Mesothelial cell of epicardium (in vitro differentiated cells): Measurements from ENCODE around the gene CSNK1D. TPM values are rescaled to one million over a fixed set of nuclear protein-coding genes. Genes with fewer than 3 reads are reported as not detected.

Experiments
- DNase-seq, 2 experiments: peaks; one replicate each; pipeline ENCODE4 v3.0.0; 2021; ENCODE audit warnings: low spot score in 2 of 2; ENCODE audit not compliant: unreplicated experiment in 2 of 2
- H3K27ac Mint-ChIP-seq: 2 replicates; pipeline ENCODE4 v1.8.0; 2021; ENCODE audit warnings: mixed read lengths
- H3K27me3 Mint-ChIP-seq: 2 replicates; pipeline ENCODE4 v1.8.0; 2021; ENCODE audit warnings: low read depth, mixed read lengths
- H3K36me3 Mint-ChIP-seq: 2 replicates; pipeline ENCODE4 v1.8.0; 2021; ENCODE audit warnings: mixed read lengths
- H3K4me1 Mint-ChIP-seq: 2 replicates; pipeline ENCODE4 v1.8.0; 2021; ENCODE audit warnings: mixed read lengths
- H3K4me3 Mint-ChIP-seq: 2 replicates; pipeline ENCODE4 v1.8.0; 2021; ENCODE audit warnings: mild to moderate bottlenecking, moderate library complexity, mixed read lengths
- H3K9me3 Mint-ChIP-seq: 2 replicates; pipeline ENCODE4 v1.8.0; 2021; ENCODE audit warnings: mixed read lengths
- total RNA-seq: library from RNA; stranded (reverse); gene quantifications from 3 replicates; pipeline ENCODE4 v1.2.1, GENCODE V29; 2021
- TF ChIP-seq, protein P1 (sequence below): fragments of 200-600 bp; sonication (generic); IDR thresholded peaks from one replicate; pipeline ENCODE4 v1.5.0; 2021; ENCODE audit warnings: antibody characterized with exemption; ENCODE audit not compliant: unreplicated experiment

Gene CSNK1D
- total RNA-seq, 1 donor from 2014 or later, result 204 TPM

DNA sequence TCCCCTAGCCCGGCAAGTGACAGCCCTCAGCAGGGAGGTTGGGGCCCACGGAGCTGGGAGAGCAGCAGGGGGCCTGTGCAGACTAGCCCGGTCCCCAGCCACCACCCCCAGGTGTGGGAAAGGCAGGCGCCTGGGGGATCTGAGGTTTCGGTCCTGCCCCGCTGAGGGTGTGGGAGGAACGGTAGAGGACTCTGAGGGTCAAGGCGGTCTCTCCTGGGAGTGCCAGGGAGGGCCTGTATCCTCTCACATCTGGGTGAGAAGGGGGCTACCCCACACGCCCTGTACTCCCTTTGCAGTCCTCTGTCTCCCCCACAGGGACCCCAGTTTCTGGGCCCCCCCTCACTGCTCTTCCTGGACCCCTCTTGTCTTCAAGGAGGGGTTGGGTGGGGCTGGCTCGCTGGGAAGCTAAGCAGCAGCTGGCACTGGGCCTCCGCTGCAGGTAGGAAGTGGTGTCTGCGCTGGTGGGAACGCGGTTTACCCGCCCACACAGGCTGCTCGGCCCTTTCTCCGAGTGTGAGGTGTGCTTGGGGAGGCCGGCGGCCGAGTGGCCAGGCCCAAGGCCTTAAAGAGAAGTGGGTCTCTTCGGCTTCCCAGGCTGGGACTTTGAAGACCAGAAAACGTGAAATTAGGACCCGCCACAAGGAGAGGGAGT is 28.5 kb upstream of the CSNK1D start:
- Mint-ChIP-seq H3K4me3 (no peak overlapping the region), H3K36me3 (no peaks in the 10 kb centered on the region), H3K27ac (no peak overlapping the region), H3K4me1 (peaks cover 40% of the 10 kb centered on the region), H3K27me3 (peaks cover 12% of the 10 kb centered on the region), H3K9me3 (no peaks in the 10 kb centered on the region)
- TF ChIP-seq, protein P1, sequence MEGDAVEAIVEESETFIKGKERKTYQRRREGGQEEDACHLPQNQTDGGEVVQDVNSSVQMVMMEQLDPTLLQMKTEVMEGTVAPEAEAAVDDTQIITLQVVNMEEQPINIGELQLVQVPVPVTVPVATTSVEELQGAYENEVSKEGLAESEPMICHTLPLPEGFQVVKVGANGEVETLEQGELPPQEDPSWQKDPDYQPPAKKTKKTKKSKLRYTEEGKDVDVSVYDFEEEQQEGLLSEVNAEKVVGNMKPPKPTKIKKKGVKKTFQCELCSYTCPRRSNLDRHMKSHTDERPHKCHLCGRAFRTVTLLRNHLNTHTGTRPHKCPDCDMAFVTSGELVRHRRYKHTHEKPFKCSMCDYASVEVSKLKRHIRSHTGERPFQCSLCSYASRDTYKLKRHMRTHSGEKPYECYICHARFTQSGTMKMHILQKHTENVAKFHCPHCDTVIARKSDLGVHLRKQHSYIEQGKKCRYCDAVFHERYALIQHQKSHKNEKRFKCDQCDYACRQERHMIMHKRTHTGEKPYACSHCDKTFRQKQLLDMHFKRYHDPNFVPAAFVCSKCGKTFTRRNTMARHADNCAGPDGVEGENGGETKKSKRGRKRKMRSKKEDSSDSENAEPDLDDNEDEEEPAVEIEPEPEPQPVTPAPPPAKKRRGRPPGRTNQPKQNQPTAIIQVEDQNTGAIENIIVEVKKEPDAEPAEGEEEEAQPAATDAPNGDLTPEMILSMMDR, result no peak
- no peak for DNase-seq

GRCh38 chr17:82301300-82301915 is 27.9 kb upstream of the CSNK1D start:
- Mint-ChIP-seq H3K36me3 (no peaks in the 10 kb centered on the region), H3K4me1 (peaks cover 45% of the 10 kb centered on the region), H3K9me3 (no peaks in the 10 kb centered on the region), H3K27ac (no peak overlapping the region), H3K27me3 (peaks cover 16% of the 10 kb centered on the region), H3K4me3 (no peak overlapping the region)
- TF ChIP-seq, protein P1, result no peak
- DNase-seq, result no peak

DNA sequence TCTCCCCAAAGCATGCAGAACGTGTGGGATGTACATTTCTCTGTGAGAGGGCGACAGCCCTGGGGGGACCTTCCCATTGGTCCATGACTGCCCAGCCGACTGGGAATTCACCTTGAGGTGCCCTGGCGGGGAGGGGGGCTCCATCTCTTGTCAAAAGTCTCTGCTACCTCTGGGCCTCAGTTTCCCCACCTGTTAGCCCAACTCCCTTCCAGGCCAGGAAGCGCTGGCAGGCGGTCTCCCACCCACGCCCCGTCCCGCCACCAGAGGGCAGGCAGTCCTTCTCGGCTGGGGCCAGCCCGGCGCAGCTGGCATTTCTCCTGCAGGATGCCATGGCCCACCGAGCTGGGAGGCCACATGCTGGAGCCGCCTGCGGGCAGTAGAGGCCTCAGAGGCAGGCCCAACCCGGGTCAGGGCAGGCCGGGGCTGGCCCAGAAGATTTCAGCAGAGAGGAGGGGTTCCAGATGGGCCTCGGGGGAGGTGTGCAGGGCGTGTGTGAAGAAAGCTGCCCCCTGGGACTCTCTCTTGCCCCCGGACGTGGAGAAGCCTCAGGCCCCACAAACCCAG is 27.3 kb upstream of the CSNK1D start:
- TF ChIP-seq, protein P1, result peak; percentile 72
- Mint-ChIP-seq H3K27me3 (peaks cover 19% of the 10 kb centered on the region), H3K4me1 (peaks cover 46% of the 10 kb centered on the region), H3K4me3 (no peak overlapping the region), H3K36me3 (no peaks in the 10 kb centered on the region), H3K9me3 (no peaks in the 10 kb centered on the region), H3K27ac (no peak overlapping the region)
- DNase-seq, result peak in 1 of 2 experiments; percentile 77

- H3K36me3 Mint-ChIP-seq, result no peaks in the 10 kb centered on the region
- H3K4me3 Mint-ChIP-seq, result no peak overlapping the region
- H3K27me3 Mint-ChIP-seq, result peaks cover 22% of the 10 kb centered on the region
- no peak overlapping the region for H3K27ac Mint-ChIP-seq
- H3K4me1 Mint-ChIP-seq, result peaks cover 46% of the 10 kb centered on the region
- no peak for DNase-seq
- no peaks in the 10 kb centered on the region for H3K9me3 Mint-ChIP-seq
- TF ChIP-seq, protein P1, result no peak
These were observed 26.7 kb upstream of the CSNK1D start for GRCh38 chr17:82300228-82300627.

DNA sequence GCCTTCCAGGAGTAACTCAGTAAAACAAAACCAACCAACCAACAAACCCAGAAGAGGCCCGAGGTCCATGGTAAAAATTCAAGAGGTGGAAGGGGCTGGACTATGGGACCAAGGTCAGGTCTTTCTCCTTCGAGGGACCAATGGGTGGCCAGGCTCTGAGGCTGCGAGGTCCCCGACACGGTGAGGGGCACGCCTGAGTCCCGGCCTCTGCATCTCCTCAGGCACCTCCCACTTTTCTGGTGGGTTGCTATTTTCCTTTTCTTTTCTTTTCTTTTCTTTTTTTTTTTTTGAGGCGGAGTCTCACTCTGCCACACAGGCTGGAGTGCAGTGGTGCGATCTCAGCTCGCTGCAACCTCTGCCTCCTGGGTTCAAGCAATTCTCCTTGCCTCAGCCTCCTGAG is 26.0 kb upstream of the CSNK1D start:
- H3K4me1 Mint-ChIP-seq, result peaks cover 45% of the 10 kb centered on the region
- no peaks in the 10 kb centered on the region for H3K9me3 Mint-ChIP-seq
- no peak overlapping the region for H3K4me3 Mint-ChIP-seq
- TF ChIP-seq, protein P1, result no peak
- no peak for DNase-seq
- H3K27ac Mint-ChIP-seq, result peak overlapping the region; percentile 34
- peaks cover 24% of the 10 kb centered on the region for H3K27me3 Mint-ChIP-seq
- H3K36me3 Mint-ChIP-seq, result no peaks in the 10 kb centered on the region
